ENCODE results near the gene PPP1R9A.

The PPP1R9A gene

GRCh38 chr7:94907026-94907810 is at the start of gene PPP1R9A:
TSS of gene PPP1R9A (plus strand) at chr7:94907594. CDS start at chr7:94910114, 2,520 bp downstream.
- peak in 48 of 56 donors; percentile 5 to 64 (median 41) for DNase-seq

- DNase-seq = no peak
Observed at GRCh38 chr7:94871132-94871531, 36.3 kb upstream of the PPP1R9A start.

- no peak for DNase-seq
Observed at GRCh38 chr7:94873239-94873638, 34.2 kb upstream of the PPP1R9A start.

- no peak for DNase-seq
Observed at GRCh38 chr7:94874036-94874785, 33.2 kb upstream of the PPP1R9A start.

- DNase-seq = no peak
Observed at GRCh38 chr7:94875201-94875600, 32.2 kb upstream of the PPP1R9A start.

GRCh38 chr7:94877731-94878670 is 29.4 kb upstream of the PPP1R9A start:
- no peak for DNase-seq

GRCh38 chr7:94882891-94883290 is 24.5 kb upstream of the PPP1R9A start:
- no peak for DNase-seq

GRCh38 chr7:94883616-94884015 is 23.8 kb upstream of the PPP1R9A start:
- DNase-seq = no peak

GRCh38 chr7:94888551-94888950 is 18.8 kb upstream of the PPP1R9A start:
- DNase-seq = no peak

GRCh38 chr7:94888995-94889523 is 18.3 kb upstream of the PPP1R9A start:
- DNase-seq = no peak

GRCh38 chr7:94890216-94890615 is 17.2 kb upstream of the PPP1R9A start:
- no peak for DNase-seq

GRCh38 chr7:94893661-94894060 is 13.7 kb upstream of the PPP1R9A start:
- DNase-seq = no peak

GRCh38 chr7:94897541-94897940 is 9.9 kb upstream of the PPP1R9A start:
- no peak for DNase-seq

- no peak for DNase-seq
Observed at GRCh38 chr7:94898340-94898739, 9.1 kb upstream of the PPP1R9A start.

GRCh38 chr7:94901981-94902380 is 5.4 kb upstream of the PPP1R9A start:
- no peak for DNase-seq

GRCh38 chr7:94903971-94904370 is 3.4 kb upstream of the PPP1R9A start:
- no peak for DNase-seq

GRCh38 chr7:94904982-94905381 is 2.4 kb upstream of the PPP1R9A start:
- DNase-seq = no peak

GRCh38 chr7:94906065-94906851 is 1.1 kb upstream of the PPP1R9A start:
- DNase-seq = peak in 3 of 56 donors; percentile 0 to 31 (median 10)

GRCh38 chr7:94907811-94908322 is 473 bp downstream of the PPP1R9A start:
- peak in 33 of 56 donors; percentile 9 to 72 (median 34) for DNase-seq
